ENCODE measurements around the gene ASPG. TPM values are rescaled to one million over a fixed set of nuclear protein-coding genes. Genes with fewer than 3 reads are reported as not detected.

The ASPG gene
- total and polyA plus RNA-seq, 8 donors = 0.16 to 0.68 (median 0.23) TPM; not detected in 2

DNA sequence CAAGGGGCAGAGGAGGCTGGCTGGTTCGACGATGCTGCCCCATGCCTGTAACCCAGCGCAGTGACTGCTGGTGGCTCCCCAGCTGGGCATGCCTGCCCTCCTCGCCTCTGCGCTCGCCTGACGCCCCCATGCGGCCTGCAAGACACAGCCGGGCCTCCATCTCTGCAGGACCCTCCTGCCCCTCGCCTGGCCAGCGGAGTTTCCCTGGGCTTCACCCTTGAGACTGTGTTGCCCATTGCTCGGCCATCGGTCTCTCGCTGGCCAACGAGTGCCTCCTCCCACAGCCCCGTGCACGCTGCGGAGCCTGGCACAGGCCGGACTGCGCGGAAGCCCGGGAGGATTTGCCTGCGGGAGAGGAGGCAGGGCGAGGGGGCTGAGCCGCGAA lies 17.6 kb downstream of the ASPG start:
- Histone ChIP-seq H3K27me3 (no peaks in the 10 kb centered on the region), H3K36me3 (no peaks in the 10 kb centered on the region), H3K9me3 (no peaks in the 10 kb centered on the region), H3K4me3 (no peak overlapping the region), H3K27ac (no peak overlapping the region), H3K4me1 (no peaks in the 10 kb centered on the region)
- TF ChIP-seq, protein P1, sequence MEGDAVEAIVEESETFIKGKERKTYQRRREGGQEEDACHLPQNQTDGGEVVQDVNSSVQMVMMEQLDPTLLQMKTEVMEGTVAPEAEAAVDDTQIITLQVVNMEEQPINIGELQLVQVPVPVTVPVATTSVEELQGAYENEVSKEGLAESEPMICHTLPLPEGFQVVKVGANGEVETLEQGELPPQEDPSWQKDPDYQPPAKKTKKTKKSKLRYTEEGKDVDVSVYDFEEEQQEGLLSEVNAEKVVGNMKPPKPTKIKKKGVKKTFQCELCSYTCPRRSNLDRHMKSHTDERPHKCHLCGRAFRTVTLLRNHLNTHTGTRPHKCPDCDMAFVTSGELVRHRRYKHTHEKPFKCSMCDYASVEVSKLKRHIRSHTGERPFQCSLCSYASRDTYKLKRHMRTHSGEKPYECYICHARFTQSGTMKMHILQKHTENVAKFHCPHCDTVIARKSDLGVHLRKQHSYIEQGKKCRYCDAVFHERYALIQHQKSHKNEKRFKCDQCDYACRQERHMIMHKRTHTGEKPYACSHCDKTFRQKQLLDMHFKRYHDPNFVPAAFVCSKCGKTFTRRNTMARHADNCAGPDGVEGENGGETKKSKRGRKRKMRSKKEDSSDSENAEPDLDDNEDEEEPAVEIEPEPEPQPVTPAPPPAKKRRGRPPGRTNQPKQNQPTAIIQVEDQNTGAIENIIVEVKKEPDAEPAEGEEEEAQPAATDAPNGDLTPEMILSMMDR (IDR thresholded peaks at IDR 0.05) = no peak
- no peak for FAIRE-seq
- peak in 2 of 6 donors; percentile 13 to 53 for DNase-seq
- intact Hi-C loops (cut with DNase I) = no loop called here
- ATAC-seq = no peak
- WGBS, 2 donors = 79 to 84% methylated on average over 21 to 26 of the region's 26 CpGs

DNA sequence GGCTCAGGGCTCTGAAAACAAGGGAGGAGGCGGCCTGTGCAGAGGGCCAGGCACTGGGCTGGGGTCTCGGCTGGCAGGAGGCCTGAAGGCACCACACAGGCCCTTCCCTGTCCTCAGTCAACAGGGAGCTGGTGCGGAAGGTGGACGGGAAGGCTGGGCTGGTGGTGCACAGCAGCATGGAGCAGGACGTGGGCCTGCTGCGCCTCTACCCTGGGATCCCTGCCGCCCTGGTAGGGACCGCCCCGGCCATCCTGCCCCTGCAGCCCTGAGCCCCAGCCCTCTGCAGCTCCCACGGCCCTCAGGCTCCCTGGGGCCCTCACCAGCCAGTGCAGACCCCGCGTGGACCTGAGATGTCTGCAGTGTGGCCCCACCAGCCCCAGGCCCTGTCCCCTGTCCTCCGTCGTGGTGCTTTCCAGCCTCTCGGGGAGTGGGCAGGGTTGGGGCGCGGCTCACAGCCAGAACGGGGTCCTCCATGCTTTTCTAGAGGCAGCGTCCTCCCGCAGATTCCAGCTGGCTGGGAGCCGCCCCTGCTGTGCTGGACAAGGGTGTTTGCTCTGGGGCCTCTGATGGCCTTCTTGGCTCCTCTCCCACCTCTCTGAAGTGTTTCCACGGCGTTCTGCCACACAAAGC lies 18.1 kb downstream of the ASPG start:
- 54 to 56% methylated on average over 16 to 23 of the region's 23 CpGs for WGBS, 2 donors
- H3K36me3 ChIP-seq = no peaks in the 10 kb centered on the region
- TF ChIP-seq, protein P1 (IDR thresholded peaks at IDR 0.05) = no peak
- no peak overlapping the region for H3K4me3 ChIP-seq
- no peaks in the 10 kb centered on the region for H3K4me1 ChIP-seq
- H3K9me3 ChIP-seq = no peaks in the 10 kb centered on the region
- DNase-seq = peak in 2 of 6 donors; percentile 23 to 70
- no peak overlapping the region for H3K27ac ChIP-seq
- no peak for ATAC-seq
- H3K27me3 ChIP-seq = no peaks in the 10 kb centered on the region
- no peak for FAIRE-seq
- intact Hi-C loops (cut with DNase I) = no loop called here

DNA sequence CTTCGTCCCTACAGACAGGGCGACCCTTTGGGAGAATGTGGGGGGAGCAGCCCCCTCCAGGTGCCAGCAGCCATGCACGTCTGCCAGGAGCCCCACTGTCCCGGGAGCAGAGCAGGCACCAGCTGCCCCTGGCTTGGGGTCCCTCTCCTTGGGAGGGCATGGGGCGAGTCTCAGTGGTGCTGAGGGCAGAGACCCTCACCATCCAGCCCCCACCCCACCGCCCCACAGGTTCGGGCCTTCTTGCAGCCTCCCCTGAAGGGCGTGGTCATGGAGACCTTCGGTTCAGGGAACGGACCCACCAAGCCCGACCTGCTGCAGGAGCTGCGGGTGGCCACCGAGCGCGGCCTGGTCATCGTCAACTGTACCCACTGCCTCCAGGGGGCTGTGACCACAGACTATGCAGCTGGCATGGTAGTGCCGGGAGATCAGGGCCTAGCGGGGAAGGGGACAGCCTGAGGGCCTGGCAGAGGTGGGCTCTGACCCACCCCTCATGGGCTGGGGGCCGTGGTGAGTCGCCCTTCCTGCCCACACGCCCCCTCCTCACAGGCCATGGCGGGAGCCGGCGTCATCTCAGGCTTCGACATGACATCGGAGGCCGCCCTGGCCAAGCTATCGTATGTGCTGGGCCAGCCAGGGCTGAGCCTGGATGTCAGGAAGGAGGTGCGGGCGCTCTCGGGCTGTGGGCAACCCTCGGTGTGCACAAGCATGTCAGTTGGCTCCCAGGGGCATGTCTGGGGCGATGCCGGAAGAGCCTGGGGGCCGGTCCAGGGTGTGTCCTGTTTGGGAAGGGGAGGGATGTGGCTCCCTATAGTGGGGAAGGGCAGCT lies 18.8 kb downstream of the ASPG start:
- 77 to 83% methylated on average over 35 of the region's 35 CpGs for WGBS, 2 donors
- intact Hi-C loops (cut with DNase I) = no loop called here
- TF ChIP-seq, protein P1 (IDR thresholded peaks at IDR 0.05) = no peak
- Histone ChIP-seq H3K4me1 (no peaks in the 10 kb centered on the region), H3K4me3 (no peak overlapping the region), H3K27ac (no peak overlapping the region), H3K9me3 (no peaks in the 10 kb centered on the region), H3K27me3 (no peaks in the 10 kb centered on the region), H3K36me3 (no peaks in the 10 kb centered on the region)
- ATAC-seq (no peak), DNase-seq (peak in 3 of 6 donors; percentile 16 to 69 (median 55)), FAIRE-seq (no peak)

DNA sequence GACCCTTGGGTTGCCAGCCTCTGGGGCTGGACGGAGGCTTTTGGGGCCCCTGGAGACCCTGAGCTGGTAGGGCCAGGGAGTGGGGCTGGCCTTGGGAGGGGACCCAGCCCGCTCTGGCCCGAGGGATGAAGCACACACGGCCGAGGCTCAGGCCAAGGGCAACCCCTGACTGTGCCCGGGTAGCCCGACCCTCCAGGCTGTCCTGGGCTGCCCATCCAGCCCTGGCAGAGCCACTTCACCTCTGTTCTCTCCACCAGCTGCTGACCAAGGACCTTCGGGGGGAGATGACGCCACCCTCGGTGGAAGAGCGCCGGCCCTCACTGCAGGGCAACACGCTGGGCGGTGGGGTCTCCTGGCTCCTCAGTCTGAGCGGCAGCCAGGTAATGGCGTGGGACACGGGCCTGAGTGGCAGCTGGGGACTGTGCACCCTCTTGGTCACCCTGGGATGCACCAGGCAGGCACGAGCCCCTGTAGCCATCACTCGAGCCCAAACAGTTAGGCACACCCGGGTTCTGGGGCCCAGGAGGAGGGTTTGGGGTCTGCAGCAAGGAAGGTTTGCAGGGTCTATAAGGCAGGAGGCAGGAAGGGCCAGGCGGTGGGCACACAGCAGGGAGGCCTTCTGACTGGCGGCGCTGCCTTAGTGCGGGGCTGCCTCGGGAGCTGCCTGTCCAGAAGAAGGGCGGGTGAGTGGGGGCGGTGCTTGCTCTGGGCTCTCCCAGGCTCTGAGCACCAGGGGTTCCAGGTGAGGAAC lies 19.7 kb downstream of the ASPG start:
- Histone ChIP-seq H3K27me3 (no peaks in the 10 kb centered on the region), H3K36me3 (no peaks in the 10 kb centered on the region), H3K27ac (no peak overlapping the region), H3K9me3 (no peaks in the 10 kb centered on the region), H3K4me1 (no peaks in the 10 kb centered on the region), H3K4me3 (no peak overlapping the region)
- 66 to 78% methylated on average over 23 to 27 of the region's 27 CpGs for WGBS, 2 donors
- TF ChIP-seq, protein P1 (IDR thresholded peaks at IDR 0.05) = no peak
- DNase-seq (peak in 2 of 6 donors; percentile 22 to 67), ATAC-seq (no peak), FAIRE-seq (no peak)
- intact Hi-C loops (cut with DNase I) = no loop called here
